SW 1271 (cell line): Measurements from ENCODE around the gene CAB39L.

Experiments
- DNase-seq, 2 experiments: peaks; one replicate each; lab custom pipeline; 2025; lab: John Stamatoyannopoulos, UW

The CAB39L gene

DNA sequence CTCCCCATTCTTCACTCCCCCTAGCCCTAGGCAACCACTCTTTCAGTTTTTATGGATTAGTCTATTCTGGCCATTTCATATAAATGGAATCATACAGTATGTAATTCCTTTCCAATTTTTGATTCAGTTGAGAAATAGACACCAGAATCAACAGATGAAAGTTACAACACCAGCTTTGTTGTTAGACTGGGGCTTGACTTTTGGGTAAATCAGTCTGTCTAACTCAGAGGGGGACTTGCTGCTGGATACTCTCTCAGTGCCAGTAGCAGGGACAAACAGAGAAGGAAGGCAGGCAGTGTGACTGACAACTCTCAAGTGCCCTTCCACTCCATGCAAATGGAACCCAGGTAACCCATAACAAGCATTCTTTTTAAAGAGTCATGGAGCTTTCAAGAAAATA, 155.4 kb downstream of the CAB39L start:
- DNase-seq, result no peak

DNA sequence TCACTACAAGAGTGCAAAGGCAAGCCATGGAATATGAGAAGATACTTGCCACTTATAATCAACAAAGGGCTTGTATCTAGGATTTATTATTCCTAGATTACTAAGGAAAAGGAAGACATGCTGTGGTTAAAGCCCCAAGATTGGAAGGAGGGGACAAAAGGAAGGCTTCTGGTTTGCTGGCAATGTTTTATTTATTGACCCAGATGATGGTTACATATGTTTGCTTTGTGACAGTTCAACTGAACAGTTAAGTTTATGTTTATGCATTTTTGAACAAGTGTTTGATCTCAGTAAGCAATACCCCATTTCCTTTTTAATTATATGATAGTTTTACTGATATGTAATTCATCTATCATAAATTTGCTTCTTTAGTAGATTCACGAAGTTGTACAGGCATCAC, 155.9 kb downstream of the CAB39L start:
- no peak for DNase-seq

DNA sequence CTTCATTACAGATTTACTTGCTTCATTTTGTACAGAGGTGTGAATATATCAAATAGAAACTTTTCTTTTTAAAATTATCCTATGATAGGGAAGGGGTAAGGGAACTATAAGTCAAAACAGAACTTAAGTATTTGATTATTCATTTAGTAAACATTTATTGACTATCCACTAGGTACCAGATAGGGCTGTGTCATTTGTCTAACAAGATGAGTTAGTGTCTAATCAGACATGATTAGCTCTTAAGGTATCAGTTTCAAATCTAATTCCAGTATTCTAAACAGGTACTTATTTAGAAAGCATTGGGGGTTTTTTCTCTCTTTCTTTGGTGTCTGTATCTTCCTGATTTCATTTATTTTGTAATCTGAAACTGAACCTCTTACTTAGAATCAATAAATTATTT, 164.0 kb downstream of the CAB39L start:
- no peak for DNase-seq

GRCh38 chr13:49279112-49279511, 164.8 kb downstream of the CAB39L start:
- DNase-seq, result no peak

DNA sequence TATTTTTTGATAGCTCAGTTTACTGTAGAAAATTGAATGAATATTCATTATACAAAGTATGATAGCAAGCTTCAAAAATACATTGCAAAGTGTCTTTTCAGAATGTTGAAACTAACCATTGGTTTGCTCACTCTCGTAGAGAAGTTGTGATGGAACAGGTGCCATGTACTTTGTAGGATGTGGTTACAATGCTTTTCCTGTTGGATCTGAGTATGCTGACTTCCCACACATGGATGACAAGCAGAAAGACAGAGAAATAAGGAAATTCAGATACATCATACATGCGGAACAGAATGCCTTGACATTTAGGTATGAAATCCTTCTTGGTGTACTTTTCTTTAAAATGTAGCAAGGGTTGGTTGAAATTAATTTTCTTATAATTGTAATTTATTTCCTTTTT, 165.7 kb downstream of the CAB39L start:
- DNase-seq, result no peak

DNA sequence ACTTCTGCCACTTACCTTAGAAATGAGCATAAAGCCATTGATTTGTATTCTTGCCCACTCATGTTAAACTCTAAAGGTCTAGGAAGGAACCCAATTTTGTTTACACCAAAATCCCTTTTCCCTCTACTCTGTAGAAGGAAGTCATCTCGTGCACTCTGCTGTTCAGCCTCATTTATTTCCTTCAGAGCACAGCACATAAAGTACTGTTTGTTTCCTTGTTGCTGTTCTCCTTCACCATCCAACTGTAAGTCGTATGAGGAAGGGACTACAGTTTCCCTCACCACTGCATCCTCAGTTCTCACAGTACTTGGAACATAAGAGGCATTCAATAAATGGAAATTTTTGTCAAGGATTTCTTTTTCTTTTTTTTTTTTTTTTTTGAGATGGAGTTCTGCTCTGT, 171.6 kb downstream of the CAB39L start:
- DNase-seq, result no peak

- DNase-seq, result no peak
These were observed 172.6 kb downstream of the CAB39L start for GRCh38 chr13:49271264-49271663.

DNA sequence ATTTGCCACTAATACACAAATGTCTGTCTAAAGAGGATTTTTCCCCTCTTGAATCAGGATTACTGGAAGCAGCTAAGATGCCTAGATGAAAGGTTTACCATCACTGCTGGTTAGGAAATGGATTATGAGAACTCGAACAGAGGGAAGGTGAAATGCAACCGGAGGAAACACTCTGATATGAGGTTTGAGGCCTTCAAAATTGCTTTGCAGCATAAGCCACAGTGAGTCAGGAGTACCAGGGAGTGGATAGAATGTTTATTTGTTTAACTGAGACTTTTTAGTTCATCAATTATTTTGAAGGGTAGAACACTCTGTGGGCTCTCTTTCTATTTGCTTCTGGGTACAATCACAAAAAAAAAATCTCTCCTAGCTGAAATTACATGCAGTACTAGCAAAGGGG, 178.0 kb downstream of the CAB39L start:
- no peak for DNase-seq

DNA sequence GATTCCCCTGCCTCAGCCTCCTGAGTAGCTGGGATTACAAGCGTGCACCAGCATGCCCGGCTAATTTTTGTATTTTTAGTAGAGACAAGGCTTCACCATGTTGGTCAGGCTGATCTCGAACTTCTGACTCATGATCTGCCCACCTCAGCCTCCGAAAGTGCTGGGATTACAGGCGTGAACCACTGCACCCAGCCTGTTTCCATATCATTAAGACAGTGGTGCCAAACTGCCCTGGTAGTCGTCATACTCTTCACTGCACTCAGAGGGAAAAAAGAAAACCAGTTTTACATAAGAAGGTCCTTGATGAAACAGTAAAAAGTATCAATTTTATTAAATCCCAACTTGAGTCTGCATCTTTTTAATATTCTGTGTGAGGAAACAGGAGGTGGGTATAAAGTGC, 181.2 kb downstream of the CAB39L start:
- no peak for DNase-seq

DNA sequence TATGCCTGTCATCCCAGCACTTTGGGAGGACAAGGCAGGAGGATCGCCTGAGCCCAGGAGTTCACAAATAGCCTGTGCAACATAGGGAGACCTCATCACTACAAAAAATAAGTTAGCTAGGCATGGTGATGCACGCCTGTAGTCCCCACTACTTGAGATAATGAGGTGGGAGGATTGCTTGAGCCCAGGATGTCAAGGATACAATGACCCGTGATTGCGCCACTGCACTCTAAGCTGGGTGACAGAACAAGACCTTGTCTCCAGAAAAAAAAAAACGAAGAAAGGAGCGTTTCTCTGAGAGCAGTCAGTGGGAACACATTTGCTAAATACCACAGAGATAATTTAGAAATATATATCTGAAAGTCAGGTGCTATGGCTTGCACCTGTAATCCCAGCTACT, 184.3 kb downstream of the CAB39L start:
- no peak for DNase-seq
